HEK293 (cell line): ENCODE data around the gene CD200.

ENCODE experiments used
- CTCF ChIA-PET: fragments of 350-600 bp; formaldehyde crosslinking; extraction: SDS; loops from one replicate; lab custom pipeline; 2021; ENCODE audit warnings: antibody characterized with exemption; lab: Yijun Ruan, JAX
- POLR2A ChIA-PET: fragments of 300-600 bp; formaldehyde crosslinking; extraction: SDS; loops from one replicate; lab custom pipeline; 2020; ENCODE audit warnings: antibody characterized with exemption, inconsistent platforms; lab: Yijun Ruan, JAX
- H3K27ac ChIP-seq: fragments of 200-500 bp; sonication (Bioruptor generic); 2 replicates; pipeline ENCODE4 v1.5.1; 2014; ENCODE audit warnings: low read depth, low read length, control low read depth, inconsistent platforms; ENCODE audit errors: extremely low read depth
- H3K36me3 ChIP-seq, 2 experiments: fragments of 200-500 bp in 1 of 2; sonication (Bioruptor generic) in 1 of 2; 1 replicate in 1 of 2; 2 replicates in 1 of 2; pipeline ENCODE4 v1.5.1; 2014 to 2017; ENCODE audit warnings: inconsistent platforms in 2 of 2, low read length in 2 of 2; ENCODE audit not compliant: control insufficient read depth in 2 of 2, insufficient read depth in 1 of 2
- H3K4me1 ChIP-seq: fragments of 200-500 bp; sonication (Bioruptor generic); 2 replicates; pipeline ENCODE4 v1.5.1; 2014; ENCODE audit warnings: mild to moderate bottlenecking, low read length, inconsistent platforms; ENCODE audit not compliant: control insufficient read depth, insufficient read depth
- H3K4me3 ChIP-seq: 2 replicates; pipeline ENCODE4 v1.5.1; 2011; ENCODE audit warnings: low read depth, mild to moderate bottlenecking, control low read depth, low read length, moderate library complexity
- H3K9me3 ChIP-seq: fragments of 200-500 bp; sonication (Bioruptor generic); 2 replicates; pipeline ENCODE4 v1.5.1; 2014; ENCODE audit warnings: low read depth, low read length, inconsistent platforms; ENCODE audit not compliant: control insufficient read depth, insufficient read depth
- ELK4 ChIP-seq: IDR thresholded peaks from 2 replicates; pipeline ENCODE4 v1.6.1; 2011; ENCODE audit warnings: mild to moderate bottlenecking, low read depth, low read length, borderline replicate concordance
- FEZF1 ChIP-seq: fragments of 450-650 bp; formaldehyde crosslinking; IDR thresholded peaks from 2 replicates; pipeline ENCODE4 v1.5.1; 2016; ENCODE audit warnings: missing biosample characterization, missing genetic modification characterization
- GLI2 ChIP-seq: fragments of 450-650 bp; formaldehyde crosslinking; IDR thresholded peaks from 2 replicates; pipeline ENCODE4; 2017; ENCODE audit warnings: missing biosample characterization, missing genetic modification characterization, low read depth, borderline replicate concordance
- IKZF3 ChIP-seq: fragments of 450-650 bp; IDR thresholded peaks from 2 replicates; pipeline ENCODE4 v1.5.0; 2018; ENCODE audit warnings: missing biosample characterization, mild to moderate bottlenecking, missing genetic modification characterization, moderate library complexity
- KLF1 ChIP-seq: fragments of 450-650 bp; formaldehyde crosslinking; IDR thresholded peaks from 2 replicates; pipeline ENCODE4 v1.5.1; 2016; ENCODE audit warnings: missing biosample characterization, missing genetic modification characterization
- KLF17 ChIP-seq: fragments of 450-650 bp; formaldehyde crosslinking; IDR thresholded peaks from 2 replicates; pipeline ENCODE4 v1.5.1; 2016; ENCODE audit warnings: missing biosample characterization, missing genetic modification characterization
- OVOL3 ChIP-seq: fragments of 450-650 bp; formaldehyde crosslinking; IDR thresholded peaks from 2 replicates; pipeline ENCODE4 v1.5.1; 2016; ENCODE audit warnings: missing biosample characterization, missing genetic modification characterization
- PRDM4 ChIP-seq: fragments of 450-650 bp; formaldehyde crosslinking; IDR thresholded peaks from 2 replicates; pipeline ENCODE4 v1.5.1; 2017; ENCODE audit warnings: missing biosample characterization, missing genetic modification characterization
- PRDM6 ChIP-seq: fragments of 450-650 bp; formaldehyde crosslinking; IDR thresholded peaks from 2 replicates; pipeline ENCODE4 v1.5.1; 2017; ENCODE audit warnings: missing biosample characterization, missing genetic modification characterization
- REPIN1 ChIP-seq: fragments of 450-650 bp; formaldehyde crosslinking; IDR thresholded peaks from 2 replicates; pipeline ENCODE4 v1.5.1; 2017; ENCODE audit warnings: missing biosample characterization, missing genetic modification characterization, low read depth
- WT1 ChIP-seq: fragments of 450-650 bp; formaldehyde crosslinking; IDR thresholded peaks from 2 replicates; pipeline ENCODE4 v1.5.1; 2016; ENCODE audit warnings: missing biosample characterization, missing genetic modification characterization
- ZBTB21 ChIP-seq: fragments of 450-650 bp; formaldehyde crosslinking; IDR thresholded peaks from 2 replicates; pipeline ENCODE4 v1.5.1; 2017; ENCODE audit warnings: missing biosample characterization, missing genetic modification characterization
- ZBTB44 ChIP-seq: fragments of 450-650 bp; IDR thresholded peaks from 2 replicates; pipeline ENCODE4 v1.5.1; 2018; ENCODE audit warnings: missing biosample characterization, mild to moderate bottlenecking, missing genetic modification characterization
- ZNF112 ChIP-seq: fragments of 450-650 bp; formaldehyde crosslinking; IDR thresholded peaks from 2 replicates; pipeline ENCODE4 v1.5.0; 2017; ENCODE audit warnings: missing biosample characterization, missing genetic modification characterization
- ZNF335 ChIP-seq: fragments of 450-650 bp; formaldehyde crosslinking; conservative IDR thresholded peaks from 2 replicates; pipeline ENCODE4 v1.5.1; 2016; ENCODE audit warnings: missing biosample characterization, missing genetic modification characterization
- ZNF391 ChIP-seq: fragments of 450-650 bp; formaldehyde crosslinking; IDR thresholded peaks from 2 replicates; pipeline ENCODE4 v1.5.1; 2016; ENCODE audit warnings: low read depth, missing biosample characterization, missing genetic modification characterization, borderline replicate concordance
- ZNF48 ChIP-seq: fragments of 450-650 bp; formaldehyde crosslinking; IDR thresholded peaks from 2 replicates; pipeline ENCODE4 v1.5.1; 2016; ENCODE audit warnings: missing biosample characterization, missing genetic modification characterization
- ZNF549 ChIP-seq: fragments of 450-650 bp; IDR thresholded peaks from 2 replicates; pipeline ENCODE4 v1.5.1; 2018; ENCODE audit warnings: missing biosample characterization, missing genetic modification characterization, mild to moderate bottlenecking, inconsistent platforms, moderate library complexity
- ZNF560 ChIP-seq: fragments of 450-650 bp; formaldehyde crosslinking; IDR thresholded peaks from 2 replicates; pipeline ENCODE4 v1.5.1; 2017; ENCODE audit warnings: missing biosample characterization, missing genetic modification characterization, borderline replicate concordance
- ZXDB ChIP-seq: fragments of 450-650 bp; formaldehyde crosslinking; IDR thresholded peaks from 2 replicates; pipeline ENCODE4 v1.5.1; 2016; ENCODE audit warnings: missing biosample characterization, missing genetic modification characterization

CD200 gene

GRCh38 chr3:112351823-112352222 lies 18.9 kb downstream of the CD200 start (continued):
- TF ChIP-seq PRDM6 (tag by site-specific recombination) (peak; percentile 87), ZBTB44 (tag by site-specific recombination) (0 out of 2 replicates have a peak, but pooled peaks have one; percentile 17), IKZF3 (no peak), PRDM4 (tag by site-specific recombination) (peak; percentile 56; the same call in 1 of the 2 replicates)
- TF ChIP-seq, all 188 proteins: peak for 12

GRCh38 chr3:112352720-112353119 lies 19.8 kb downstream of the CD200 start:
- POLR2A ChIA-PET, result no interaction called here
- H3K9me3 ChIP-seq, result no peaks in the 10 kb centered on the region
- H3K27ac ChIP-seq, result no peak overlapping the region
- TF ChIP-seq ZNF560 (tag by site-specific recombination) (no peak), FEZF1 (tag by site-specific recombination) (0 out of 2 replicates have a peak, but pooled peaks have one; percentile 8)
- H3K4me3 ChIP-seq, result no peak overlapping the region
- H3K36me3 ChIP-seq, result no peaks in the 10 kb centered on the region
- H3K4me1 ChIP-seq, result peaks cover 6% of the 10 kb centered on the region; the same call in 1 of the 2 replicates
- CTCF ChIA-PET, result no interaction called here

GRCh38 chr3:112353365-112353764 lies 20.4 kb downstream of the CD200 start:
- TF ChIP-seq GLI2 (tag by site-specific recombination) (no peak), ZXDB (tag by site-specific recombination) (no peak), OVOL3 (tag by site-specific recombination) (no peak), ZNF335 (tag by site-specific recombination) (no peak), ZNF112 (tag by site-specific recombination) (no peak), KLF17 (tag by site-specific recombination) (no peak), KLF1 (tag by site-specific recombination) (no peak), ZBTB21 (no peak), ELK4 (no peak), ZNF48 (no peak), ZNF549 (no peak), REPIN1 (no peak), WT1 (tag by site-specific recombination) (no peak), ZNF391 (no peak)
- H3K9me3 ChIP-seq, result no peaks in the 10 kb centered on the region
- H3K4me1 ChIP-seq, result peaks cover 6% of the 10 kb centered on the region; the same call in 1 of the 2 replicates
- POLR2A ChIA-PET, result no interaction called here
- CTCF ChIA-PET, result no interaction called here
- no peaks in the 10 kb centered on the region for H3K36me3 ChIP-seq
- no peak overlapping the region for H3K27ac ChIP-seq
- no peak overlapping the region for H3K4me3 ChIP-seq
